Stimulated activated CD4-positive, alpha-beta T cell treated with anti-CD3 and anti-CD28 coated beads, Interleukin-1b, Interleukin-23, amount 100 ng/mL, for 24 hours (primary cell): ENCODE results near the gene HPCAL1.
A peak's percentile ranks its signal among the peaks of the same experiment; 100 is the strongest.

Experiments used
- DNase-seq, 4 experiments: peaks; one replicate each; pipeline ENCODE4 v3.0.0-alpha.2; 2020; ENCODE audit warnings: low read depth in 4 of 4, low spot score in 1 of 4

HPCAL1 gene

GRCh38 chr2:10419553-10420257, 117.0 kb downstream of the HPCAL1 start:
- DNase-seq: no peak

GRCh38 chr2:10422251-10422650, 119.5 kb downstream of the HPCAL1 start:
- DNase-seq: no peak

- no peak for DNase-seq
These were observed 120.2 kb downstream of the HPCAL1 start for GRCh38 chr2:10422732-10423399.

GRCh38 chr2:10423400-10423774, 120.7 kb downstream of the HPCAL1 start:
- no peak for DNase-seq

DNA sequence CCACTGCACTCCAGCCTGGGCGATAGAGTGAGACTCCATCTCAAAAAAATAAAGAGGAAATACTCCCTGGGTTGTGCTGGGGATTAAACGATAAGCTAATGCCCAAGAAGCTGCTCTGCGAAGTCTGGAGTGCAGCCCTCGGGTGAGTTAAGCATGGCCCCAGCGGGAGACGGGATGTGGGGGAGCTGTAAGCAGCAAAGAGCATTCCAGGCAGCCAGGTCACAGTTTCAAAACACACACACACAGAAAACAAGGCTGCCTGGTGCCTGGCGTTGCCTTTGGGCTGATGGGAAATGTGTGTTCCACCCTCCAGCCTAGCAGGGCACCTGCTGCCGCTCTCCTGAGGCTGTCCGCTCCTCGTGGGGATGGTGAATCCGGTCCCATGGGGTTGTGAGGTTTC, 121.3 kb downstream of the HPCAL1 start:
- no peak for DNase-seq

- DNase-seq: no peak
These were observed 122.3 kb downstream of the HPCAL1 start for GRCh38 chr2:10424916-10425505.

- DNase-seq: no peak
These were observed 123.0 kb downstream of the HPCAL1 start for GRCh38 chr2:10425699-10426098.

DNA sequence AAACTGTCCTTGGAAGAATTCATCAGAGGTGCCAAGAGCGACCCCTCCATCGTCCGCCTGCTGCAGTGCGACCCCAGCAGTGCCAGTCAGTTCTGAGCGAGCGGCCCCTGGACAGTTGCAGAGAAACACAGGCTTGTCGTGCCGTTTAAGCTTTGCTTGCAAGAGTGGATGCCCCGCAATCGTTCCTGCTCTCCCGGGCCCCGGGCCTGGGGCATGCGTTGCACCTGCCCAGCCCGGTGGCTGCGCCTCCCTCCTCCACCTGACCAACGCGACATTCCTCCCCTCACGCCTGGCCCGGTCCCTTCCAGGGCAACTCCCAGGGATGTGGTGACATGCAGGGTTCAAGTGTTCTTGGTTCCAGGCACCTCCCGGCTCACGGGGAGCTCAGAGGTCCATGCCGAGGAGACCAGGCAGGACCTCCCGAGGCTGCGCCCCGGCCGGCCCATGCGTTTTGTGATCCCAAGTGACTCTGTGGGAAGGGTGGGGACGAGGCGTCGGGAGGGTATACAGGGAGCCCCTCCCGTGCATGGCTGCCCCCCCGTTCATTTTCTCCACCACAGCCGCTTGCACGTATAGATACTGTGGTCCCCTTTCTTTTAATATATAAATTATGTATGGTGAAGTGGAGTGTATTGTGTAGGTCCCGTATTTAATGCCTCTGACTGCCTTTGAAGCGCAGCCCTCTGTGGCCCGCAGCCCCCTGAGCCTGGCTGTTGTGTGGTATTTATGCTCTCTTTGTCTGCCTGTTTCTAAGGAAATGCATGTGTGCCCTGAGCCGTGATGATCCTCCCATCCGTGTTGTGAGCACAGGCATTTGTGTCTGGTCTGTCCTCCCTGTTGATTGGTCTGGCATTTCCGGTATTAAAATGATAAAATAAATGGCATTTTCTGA, 124.3 kb downstream of the HPCAL1 start:
- DNase-seq: no peak

DNA sequence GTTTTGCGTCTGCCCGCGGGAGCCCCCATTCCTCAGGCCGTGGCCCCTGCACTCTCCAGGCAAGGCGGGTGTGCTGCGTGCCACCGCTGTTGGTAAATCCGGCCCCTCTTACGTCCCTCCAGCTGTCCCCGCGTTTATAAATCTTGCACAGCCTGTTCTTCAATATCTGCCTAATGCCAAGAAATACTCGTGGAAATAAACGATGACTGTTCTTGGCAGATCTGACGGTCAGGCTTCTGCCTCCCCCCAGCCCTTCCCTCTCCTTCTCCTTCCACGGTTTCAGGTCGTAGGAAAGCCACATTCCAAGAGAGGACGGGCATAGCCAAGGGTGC, 124.9 kb downstream of the HPCAL1 start:
- no peak for DNase-seq

GRCh38 chr2:10428355-10428754, 125.7 kb downstream of the HPCAL1 start:
- DNase-seq: no peak

DNA sequence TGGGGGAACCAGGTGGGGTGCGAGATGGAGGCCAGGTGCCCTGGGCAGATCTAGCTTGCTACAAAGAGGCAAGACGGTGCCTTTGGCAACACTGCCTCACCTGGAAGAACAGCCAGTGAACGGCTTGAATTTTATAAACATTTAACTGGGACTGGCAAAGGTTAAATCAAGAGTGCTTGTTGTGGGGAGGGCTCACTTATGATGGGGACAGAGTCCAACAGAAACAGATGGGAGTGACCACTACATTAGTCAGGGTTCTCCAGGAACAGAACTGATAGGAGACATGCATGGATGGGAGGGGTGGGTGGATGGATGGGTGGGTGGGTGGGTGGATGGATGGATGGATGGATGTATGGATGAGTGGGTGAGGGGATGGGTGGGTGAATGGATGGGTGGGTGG, 126.2 kb downstream of the HPCAL1 start:
- no peak for DNase-seq

DNA sequence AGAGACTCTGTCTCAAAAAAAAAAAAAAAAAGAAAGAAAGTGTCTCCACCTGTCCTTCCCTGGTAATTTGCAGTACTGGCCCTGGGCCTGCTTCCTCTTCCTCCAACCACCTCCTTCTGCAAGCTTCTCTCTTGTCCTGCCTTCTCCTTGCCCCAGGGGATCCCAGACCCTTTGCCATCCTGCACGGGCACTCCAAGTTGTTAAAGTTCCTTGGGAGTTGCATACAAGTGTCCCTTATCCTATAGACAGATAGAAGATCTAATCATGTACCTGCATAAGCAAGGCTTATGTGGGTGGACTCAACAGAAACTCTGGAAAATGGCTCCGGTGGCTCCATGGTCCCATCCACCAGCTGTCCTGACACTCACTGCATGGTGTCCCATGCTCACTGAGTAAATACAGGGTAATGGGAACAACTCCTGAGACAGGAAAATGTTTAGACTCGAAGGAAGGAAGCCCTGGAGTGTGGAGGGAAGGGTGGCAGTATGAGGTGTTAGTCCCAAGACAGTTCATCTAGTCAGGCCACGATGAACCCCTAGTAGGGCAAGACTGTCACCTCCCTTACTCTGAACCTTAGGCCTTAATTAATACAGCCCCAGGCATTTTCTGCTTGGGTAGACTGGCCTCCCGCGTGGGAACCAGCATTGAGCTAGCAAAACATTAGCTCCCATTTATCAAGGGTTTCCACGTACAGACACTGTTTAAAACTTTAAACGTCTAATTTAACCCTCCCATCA, 128.3 kb downstream of the HPCAL1 start:
- DNase-seq: no peak

DNA sequence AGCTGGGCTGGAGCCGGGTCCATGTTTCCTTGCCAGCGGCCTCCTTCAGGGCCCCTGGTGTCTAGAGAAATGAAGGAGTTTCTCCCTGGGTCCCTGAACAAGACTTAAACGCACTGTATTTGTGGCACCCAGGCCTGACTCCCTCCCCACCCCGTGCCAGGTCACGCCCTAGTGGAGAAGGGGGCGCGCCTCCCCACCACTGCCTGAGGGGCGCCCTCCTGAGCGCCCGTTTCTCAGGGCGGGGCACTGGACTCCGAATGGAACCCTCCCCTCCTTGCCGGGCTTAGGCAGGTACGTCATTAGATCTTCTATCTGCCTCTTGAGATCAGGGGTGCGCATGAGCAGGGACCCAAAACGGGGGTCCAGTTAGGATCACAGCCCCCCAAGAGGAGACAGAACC, 129.1 kb downstream of the HPCAL1 start:
- no peak for DNase-seq

DNA sequence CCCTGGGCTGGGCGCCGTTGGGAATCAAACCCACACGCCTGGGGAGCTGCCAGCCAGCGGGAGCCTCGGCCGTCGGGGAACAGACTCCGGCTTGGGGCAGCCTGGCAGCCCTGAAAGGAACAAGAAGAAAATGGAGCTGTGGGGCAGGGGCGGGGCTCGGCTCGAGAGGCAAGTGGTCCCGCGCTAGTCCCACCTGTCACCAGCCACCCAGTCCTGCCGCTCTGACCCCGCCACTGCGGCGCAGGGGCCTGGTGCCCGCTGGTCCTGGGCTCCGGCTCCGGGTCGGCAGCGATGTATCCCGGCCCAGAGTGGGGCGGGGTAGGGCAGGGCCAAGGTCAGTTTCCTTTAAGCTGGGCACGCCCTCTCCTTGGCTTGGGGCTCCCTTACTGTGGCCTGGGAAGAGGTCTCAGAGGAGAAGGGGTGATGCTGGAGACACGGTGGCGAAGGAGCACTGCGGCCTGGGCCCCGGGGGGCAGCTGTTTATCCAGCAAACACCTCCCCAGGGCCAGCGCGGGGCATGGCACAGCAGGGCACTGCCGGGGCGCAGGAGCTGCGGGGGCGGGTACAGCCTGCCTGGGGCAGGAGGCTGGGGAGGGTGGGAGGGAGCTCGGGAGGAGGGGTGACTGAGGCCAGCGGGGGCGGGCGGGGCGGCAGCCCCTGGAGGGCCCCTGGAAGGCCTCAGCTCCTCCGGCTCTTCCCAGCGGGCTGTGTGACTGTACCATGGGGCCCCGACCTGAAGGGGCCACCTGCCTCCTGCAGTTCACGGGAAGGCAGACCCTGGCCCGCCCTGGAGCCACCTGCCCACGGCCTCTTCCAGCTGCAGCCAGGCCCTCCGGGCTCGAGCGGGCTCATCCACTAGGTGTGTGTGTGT, 129.8 kb downstream of the HPCAL1 start:
- DNase-seq: no peak

GRCh38 chr2:10433264-10433946, 130.7 kb downstream of the HPCAL1 start:
- no peak for DNase-seq

DNA sequence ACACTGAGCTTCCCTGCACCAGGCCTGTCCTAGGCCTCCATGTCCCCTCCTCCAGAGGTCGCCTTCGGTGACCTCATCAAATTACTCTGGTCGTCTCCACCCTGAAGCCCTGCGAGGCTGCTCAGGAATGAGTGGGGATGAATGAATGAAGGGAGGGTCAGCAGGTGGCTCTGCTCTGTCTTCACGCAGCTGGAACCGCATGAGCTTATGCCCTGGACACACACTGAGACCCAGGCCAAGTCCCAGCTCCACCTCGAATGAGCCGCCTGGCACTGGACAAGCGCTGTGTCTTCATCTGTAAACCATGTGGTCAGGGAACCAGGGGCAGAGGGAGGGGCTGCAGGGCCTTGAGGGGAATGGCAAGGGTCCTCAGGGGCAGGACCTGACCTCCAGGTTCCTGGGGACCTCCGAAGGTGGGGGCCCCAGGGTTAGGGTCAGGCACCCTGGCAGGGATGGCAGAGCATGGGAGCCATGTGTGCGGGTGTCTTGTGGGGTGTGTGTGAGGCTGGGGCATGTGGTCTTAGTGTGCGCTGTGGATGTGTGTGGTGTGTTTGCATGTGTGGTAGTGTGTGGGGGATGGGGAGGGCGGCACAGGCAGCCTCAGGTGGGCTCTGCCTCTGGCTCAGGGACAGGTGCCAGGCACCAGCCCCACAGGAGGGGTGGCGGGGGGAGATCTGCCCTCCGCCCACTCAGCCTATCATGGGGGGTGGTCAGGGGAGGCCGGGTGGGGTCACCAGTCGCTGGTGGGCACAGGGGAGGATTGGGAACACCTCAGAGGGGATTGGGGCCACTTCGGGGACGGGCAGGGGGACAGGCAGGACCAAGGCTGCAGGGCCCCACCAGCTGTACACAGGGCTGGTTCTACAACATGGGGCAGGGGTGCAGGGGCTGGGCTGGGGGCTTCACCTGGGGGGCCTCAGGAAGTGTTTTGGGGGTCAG, 131.5 kb downstream of the HPCAL1 start:
- DNase-seq: no peak

DNA sequence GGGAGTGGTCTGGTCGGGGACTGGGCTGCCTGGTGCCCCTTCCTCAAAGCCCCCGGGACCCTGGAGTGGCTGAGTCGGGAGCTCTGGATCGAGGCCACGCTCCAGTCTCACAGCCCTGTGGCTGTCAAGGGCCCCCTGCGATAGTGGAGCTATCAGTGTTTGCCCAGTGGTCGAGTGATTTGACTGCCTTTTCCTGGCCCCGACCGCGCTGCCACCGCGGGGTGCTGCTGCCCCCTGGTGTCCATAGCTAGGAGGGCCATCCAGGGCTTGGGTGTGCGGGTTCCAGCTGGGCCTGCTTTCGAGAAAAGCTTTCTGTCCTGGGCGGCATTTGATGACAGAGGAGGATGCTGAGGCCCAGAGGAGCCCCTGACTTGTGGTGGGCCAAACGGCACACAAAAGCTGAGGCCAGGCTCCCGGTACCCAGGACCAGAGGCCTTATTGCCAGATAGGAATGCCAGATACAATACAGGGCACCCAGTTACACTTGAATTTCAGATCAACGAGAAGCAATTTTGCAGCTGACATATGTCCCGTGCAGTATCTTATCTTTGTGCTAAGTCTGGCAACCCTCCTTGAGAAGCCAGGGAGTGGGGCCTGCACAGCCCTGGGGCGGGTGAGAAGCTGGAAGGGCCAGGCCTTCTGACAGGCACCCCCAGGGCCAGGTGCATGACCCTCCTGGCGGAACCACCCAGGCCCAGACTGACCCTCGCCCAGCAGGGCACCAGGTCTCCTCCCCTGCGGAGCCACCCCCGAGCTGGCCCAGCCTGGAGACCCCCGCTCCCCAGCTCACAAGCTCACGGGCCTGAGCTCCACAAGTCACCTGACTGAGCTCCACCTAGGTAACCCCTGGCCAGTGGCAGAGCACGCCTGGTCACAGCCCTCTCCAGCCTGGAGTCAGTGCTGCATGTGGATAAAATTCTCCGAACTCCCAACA, 132.4 kb downstream of the HPCAL1 start:
- DNase-seq: peak; percentile 47 to 66 (median 56)
